Stimulated activated CD8-positive, alpha-beta memory T cell treated with anti-CD3 and anti-CD28 coated beads, Interleukin-12 subunit alpha, Interleukin-12 subunit beta, amount 100 ng/mL, for 4 hours (primary cell): Measurements from ENCODE around the gene IQSEC3.

Experiments
- DNase-seq: peaks from one replicate; pipeline ENCODE4 v3.0.0-alpha.2; 2020; ENCODE audit warnings: low read depth

IQSEC3 gene

GRCh38 chr12:138898-139534 lies 72.4 kb downstream of the IQSEC3 start:
- no peak for DNase-seq

- no peak for DNase-seq
Observed at GRCh38 chr12:139585-139984, 73.0 kb downstream of the IQSEC3 start.

- DNase-seq = no peak
Observed at GRCh38 chr12:140162-140561, 73.6 kb downstream of the IQSEC3 start.

GRCh38 chr12:143964-144649 lies 77.5 kb downstream of the IQSEC3 start:
- DNase-seq = no peak

GRCh38 chr12:144650-145284 lies 78.2 kb downstream of the IQSEC3 start:
- DNase-seq = no peak

GRCh38 chr12:145369-145960 lies 78.9 kb downstream of the IQSEC3 start:
- DNase-seq = no peak

- DNase-seq = no peak
Observed at GRCh38 chr12:147242-147641, 80.7 kb downstream of the IQSEC3 start.

- DNase-seq = no peak
Observed at GRCh38 chr12:148676-149416, 82.3 kb downstream of the IQSEC3 start.

- no peak for DNase-seq
Observed at GRCh38 chr12:151579-151978, 85.0 kb downstream of the IQSEC3 start.

GRCh38 chr12:152440-152839 lies 85.9 kb downstream of the IQSEC3 start:
- no peak for DNase-seq

- peak; percentile 19 for DNase-seq
Observed at GRCh38 chr12:153080-153746, 86.6 kb downstream of the IQSEC3 start.

GRCh38 chr12:154058-154457 lies 87.5 kb downstream of the IQSEC3 start:
- no peak for DNase-seq

- no peak for DNase-seq
Observed at GRCh38 chr12:155006-155405, 88.4 kb downstream of the IQSEC3 start.

GRCh38 chr12:155646-156045 lies 89.1 kb downstream of the IQSEC3 start:
- DNase-seq = no peak

- DNase-seq = no peak
Observed at GRCh38 chr12:156945-157344, 90.4 kb downstream of the IQSEC3 start.

- no peak for DNase-seq
Observed at GRCh38 chr12:157644-158043, 91.1 kb downstream of the IQSEC3 start.

GRCh38 chr12:159156-159782 lies 92.7 kb downstream of the IQSEC3 start:
- DNase-seq = no peak

- no peak for DNase-seq
Observed at GRCh38 chr12:160858-161257, 94.3 kb downstream of the IQSEC3 start.

GRCh38 chr12:161823-162222 lies 95.3 kb downstream of the IQSEC3 start:
- DNase-seq = no peak

- DNase-seq = no peak
Observed at GRCh38 chr12:162467-163307, 96.1 kb downstream of the IQSEC3 start.
